GM08714 (cell line): ENCODE data around the gene SH3PXD2A.
"Not testable (repeated sequence)": the region's sequence is repeated elsewhere in the genome, so short reads cannot be mapped to it uniquely, and the experiment has no call there.

ENCODE experiments used
- H3K4me3 ChIP-seq: fragments of 200-500 bp; sonication (Bioruptor generic); 2 replicates; pipeline ENCODE4 v1.5.1; 2014; ENCODE audit warnings: mild to moderate bottlenecking, low read length, inconsistent platforms
- ZNF274 ChIP-seq: IDR thresholded peaks from 2 replicates; pipeline ENCODE4 v1.6.1; 2012; ENCODE audit warnings: mild to moderate bottlenecking, low read depth, low read length

SH3PXD2A gene

GRCh38 chr10:103667356-103667755 is 188.0 kb downstream of the SH3PXD2A start:
- H3K4me3 ChIP-seq, result no peak overlapping the region
- no peak for TF ChIP-seq ZNF274

GRCh38 chr10:103666762-103667150 is 188.6 kb downstream of the SH3PXD2A start:
- no peak overlapping the region for H3K4me3 ChIP-seq
- TF ChIP-seq ZNF274, result no peak

- TF ChIP-seq ZNF274, result no peak
- H3K4me3 ChIP-seq, result no peak overlapping the region
Observed at GRCh38 chr10:103666087-103666761, 189.2 kb downstream of the SH3PXD2A start.

- no peak overlapping the region for H3K4me3 ChIP-seq
- TF ChIP-seq ZNF274, result no peak
Observed at GRCh38 chr10:103665162-103665889, 190.1 kb downstream of the SH3PXD2A start.

GRCh38 chr10:103663802-103664201 is 191.6 kb downstream of the SH3PXD2A start:
- no peak overlapping the region for H3K4me3 ChIP-seq
- no peak for TF ChIP-seq ZNF274

GRCh38 chr10:103663236-103663635 is 192.1 kb downstream of the SH3PXD2A start:
- H3K4me3 ChIP-seq, result no peak overlapping the region
- TF ChIP-seq ZNF274, result no peak

- H3K4me3 ChIP-seq, result not testable (repeated sequence)
Observed at GRCh38 chr10:103662704-103663103, 192.7 kb downstream of the SH3PXD2A start.

- peak overlapping the region; percentile 46; the same call in 1 of the 2 replicates for H3K4me3 ChIP-seq
Observed at GRCh38 chr10:103661198-103661950, 194.0 kb downstream of the SH3PXD2A start.

GRCh38 chr10:103660364-103661197 is 194.8 kb downstream of the SH3PXD2A start:
- TF ChIP-seq ZNF274, result no peak
- H3K4me3 ChIP-seq, result peak overlapping the region; percentile 46; the same call in 1 of the 2 replicates

More at GRCh38 chr10:103661198-103661950, 194.0 kb downstream of the SH3PXD2A start:
- TF ChIP-seq ZNF274, result no peak

GRCh38 chr10:103659674-103660363 is 195.6 kb downstream of the SH3PXD2A start:
- no peak for TF ChIP-seq ZNF274
- H3K4me3 ChIP-seq, result peak overlapping the region; percentile 46; the same call in 1 of the 2 replicates

GRCh38 chr10:103658049-103658577 is 197.3 kb downstream of the SH3PXD2A start:
- TF ChIP-seq ZNF274, result no peak
- H3K4me3 ChIP-seq, result no peak overlapping the region

- no peak for TF ChIP-seq ZNF274
- no peak overlapping the region for H3K4me3 ChIP-seq
Observed at GRCh38 chr10:103657061-103657591, 198.2 kb downstream of the SH3PXD2A start.

- H3K4me3 ChIP-seq, result no peak overlapping the region
- TF ChIP-seq ZNF274, result no peak
Observed at GRCh38 chr10:103654925-103655324, 200.5 kb downstream of the SH3PXD2A start.
